SK-N-SH (cell line): ENCODE measurements around the gene AHSG. TPM values are rescaled to one million over a fixed set of nuclear protein-coding genes. Genes with fewer than 3 reads are reported as not detected.

Experiments
- CTCF ChIA-PET: fragments of 300-600, 350-600 bp; formaldehyde crosslinking; extraction: SDS; loops from one replicate; lab custom pipeline; 2021; lab: Yijun Ruan, JAX
- POLR2A ChIA-PET: fragments of 350-600 bp; sonication (Branson Sonifier 250); formaldehyde crosslinking; extraction: SDS; loops from one replicate; lab custom pipeline; 2020; ENCODE audit warnings: antibody characterized with exemption, inconsistent platforms; lab: Yijun Ruan, JAX
- DNase-seq: peaks from one replicate; pipeline ENCODE4 v3.0.0; 2012
- H2AFZ ChIP-seq: fragments of 200-600 bp; sonication (generic); 2 replicates; pipeline ENCODE4 v1.8.1; 2016; ENCODE audit warnings: antibody characterized with exemption, mild to moderate bottlenecking, low read depth
- H3F3A ChIP-seq: fragments of 200-600 bp; sonication (generic); replicated peaks from 2 replicates; pipeline ENCODE3; 2016; ENCODE audit warnings: antibody characterized with exemption, mild to moderate bottlenecking; ENCODE audit not compliant: insufficient read depth
- H3K27ac ChIP-seq, 2 experiments: fragments of 200-500 bp in 1 of 2; fragments of 200-600 bp in 1 of 2; sonication (Bioruptor generic) in 1 of 2; sonication (generic), shearing (Covaris generic) in 1 of 2; 2 replicates each; pipeline versions ENCODE4 v1.5.1 to v1.6.1; 2014 to 2016; ENCODE audit warnings: low read depth in 2 of 2, inconsistent platforms in 1 of 2, low read length in 1 of 2, mild to moderate bottlenecking in 1 of 2, mixed read lengths in 1 of 2
- H3K27me3 ChIP-seq: fragments of 200-600 bp; sonication (generic), shearing (Covaris generic); 2 replicates; pipeline ENCODE4 v1.6.1; 2016; ENCODE audit warnings: mixed run types; ENCODE audit not compliant: insufficient read depth
- H3K36me3 ChIP-seq, 2 experiments: fragments of 200-500 bp in 1 of 2; fragments of 200-600 bp in 1 of 2; sonication (Bioruptor generic) in 1 of 2; sonication (generic) in 1 of 2; replicated peaks in 1 of 2; 2 replicates each; pipeline versions ENCODE3 to v1.5.1; 2014 to 2016; ENCODE audit warnings: low read length in 1 of 2, mild to moderate bottlenecking in 1 of 2; ENCODE audit not compliant: insufficient read depth in 2 of 2, control insufficient read depth in 1 of 2
- H3K4me1 ChIP-seq, 2 experiments: fragments of 200-500 bp in 1 of 2; fragments of 200-600 bp in 1 of 2; sonication (Bioruptor generic) in 1 of 2; sonication (generic), shearing (Covaris generic) in 1 of 2; 2 replicates each; pipeline versions ENCODE4 v1.5.1 to v1.6.1; 2014 to 2016; ENCODE audit warnings: low read depth in 1 of 2, low read length in 1 of 2, mixed run types in 1 of 2; ENCODE audit not compliant: insufficient read depth in 2 of 2, control insufficient read depth in 1 of 2
- H3K4me2 ChIP-seq: fragments of 200-600 bp; sonication (generic), shearing (Covaris generic); 2 replicates; pipeline ENCODE4 v1.6.1; 2017; ENCODE audit warnings: mixed run types
- H3K4me3 ChIP-seq, 2 experiments: fragments of 200-500 bp in 1 of 2; fragments of 200-600 bp in 1 of 2; sonication (Bioruptor generic) in 1 of 2; sonication (generic), shearing (Covaris generic) in 1 of 2; 2 replicates each; pipeline versions ENCODE4 v1.5.1 to v1.8.1; 2014 to 2016; ENCODE audit warnings: low read depth in 2 of 2, inconsistent platforms in 1 of 2, low read length in 1 of 2, mild to moderate bottlenecking in 1 of 2, mixed read lengths in 1 of 2, moderate library complexity in 1 of 2
- H3K79me2 ChIP-seq: fragments of 200-600 bp; sonication (generic); 2 replicates; pipeline ENCODE4 v1.8.1; 2017; ENCODE audit warnings: mild to moderate bottlenecking; ENCODE audit not compliant: insufficient read depth
- H3K9ac ChIP-seq: fragments of 200-600 bp; sonication (generic); 2 replicates; pipeline ENCODE4 v1.6.1; 2017; ENCODE audit warnings: mixed run types
- H3K9me2 ChIP-seq: fragments of 200-600 bp; sonication (generic); 2 replicates; pipeline ENCODE4 v1.6.1; 2017; ENCODE audit warnings: mixed run types
- H3K9me3 ChIP-seq: fragments of 200-600 bp; sonication (generic); 2 replicates; pipeline ENCODE4 v1.6.1; 2017; ENCODE audit warnings: mixed run types, mild to moderate bottlenecking, moderate library complexity
- H4K20me1 ChIP-seq: fragments of 200-600 bp; sonication (generic); 2 replicates; pipeline ENCODE4 v1.6.1; 2017; ENCODE audit warnings: mild to moderate bottlenecking, mixed run types; ENCODE audit not compliant: insufficient read depth
- CHD2 ChIP-seq: fragments of 150-350 bp; IDR thresholded peaks from 2 replicates; pipeline ENCODE4 v1.6.1; 2018; ENCODE audit warnings: low read length; ENCODE audit not compliant: partially characterized antibody
- ELF1 ChIP-seq: IDR thresholded peaks from 2 replicates; pipeline ENCODE4 v1.4.0; 2012
- EZH2phosphoT487 ChIP-seq: fragments of 200-600 bp; sonication (generic); IDR thresholded peaks from 2 replicates; pipeline ENCODE4 v1.6.1; 2017; ENCODE audit warnings: low read depth, mixed run types, mild to moderate bottlenecking, antibody characterized with exemption, moderate library complexity, borderline replicate concordance
- FOXM1 ChIP-seq: IDR thresholded peaks from 2 replicates; pipeline ENCODE4 v1.4.0; 2012; ENCODE audit warnings: low read depth, mild to moderate bottlenecking
- MAX ChIP-seq: IDR thresholded peaks from 2 replicates; pipeline ENCODE4 v1.4.0; 2012; ENCODE audit warnings: low read depth
- POLR2AphosphoS5 ChIP-seq: IDR thresholded peaks from 2 replicates; pipeline ENCODE4 v1.6.1; 2012; ENCODE audit warnings: low read depth, low read length
- REST ChIP-seq: IDR thresholded peaks from 2 replicates; pipeline ENCODE4 v1.6.1; 2012; ENCODE audit warnings: mild to moderate bottlenecking, low read depth, low read length, moderate library complexity
- RFX5 ChIP-seq: IDR thresholded peaks from 2 replicates; pipeline ENCODE4 v1.6.1; 2012; ENCODE audit warnings: mild to moderate bottlenecking, improper control_type of control experiment, low read length
- SMC3 ChIP-seq: IDR thresholded peaks from 2 replicates; pipeline ENCODE4 v1.6.1; 2012; ENCODE audit warnings: low read depth, low read length, improper control_type of control experiment
- TAF1 ChIP-seq: IDR thresholded peaks from 2 replicates; pipeline ENCODE4 v1.6.1; 2012; ENCODE audit warnings: low read depth, mild to moderate bottlenecking, low read length, moderate library complexity, borderline replicate concordance
- USF2 ChIP-seq: fragments of 150-350 bp; IDR thresholded peaks from 2 replicates; pipeline ENCODE4 v1.6.1; 2017; ENCODE audit warnings: antibody characterized with exemption, low read length, low read depth, borderline replicate concordance
- YY1 ChIP-seq: IDR thresholded peaks from 2 replicates; pipeline ENCODE4 v1.4.0; 2012; ENCODE audit warnings: low read depth, mild to moderate bottlenecking
- WGBS: methylation state at CpG from one replicate; pipeline ENCODE4 v1.1.6; 2017; ENCODE audit warnings: low lambda C conversion rate; 5-methylcytosine and 5-hydroxymethylcytosine counted together
- polyA plus RNA-seq, 3 experiments: library from polyadenylated mRNA; depleted of rRNA; stranded (reverse); fragments of >200 nt; gene quantifications; 2 replicates each; pipeline ENCODE4 v1.2.3, GENCODE V29; 2012

The AHSG gene, protein sequence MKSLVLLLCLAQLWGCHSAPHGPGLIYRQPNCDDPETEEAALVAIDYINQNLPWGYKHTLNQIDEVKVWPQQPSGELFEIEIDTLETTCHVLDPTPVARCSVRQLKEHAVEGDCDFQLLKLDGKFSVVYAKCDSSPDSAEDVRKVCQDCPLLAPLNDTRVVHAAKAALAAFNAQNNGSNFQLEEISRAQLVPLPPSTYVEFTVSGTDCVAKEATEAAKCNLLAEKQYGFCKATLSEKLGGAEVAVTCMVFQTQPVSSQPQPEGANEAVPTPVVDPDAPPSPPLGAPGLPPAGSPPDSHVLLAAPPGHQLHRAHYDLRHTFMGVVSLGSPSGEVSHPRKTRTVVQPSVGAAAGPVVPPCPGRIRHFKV
- not detected in 2 replicates for polyA plus RNA-seq (2012; rRNA removed)
- polyA plus RNA-seq (2012; cell fraction: cytosol; rRNA removed), result not detected in 2 replicates
- polyA plus RNA-seq (2012; cell fraction: nucleus; rRNA removed), result not detected in 2 replicates

GRCh38 chr3:186612721-186613636 lies at the start of gene AHSG:
TSS of gene AHSG (plus strand) at chr3:186613060. CDS start at chr3:186613142, 82 bp downstream.
- no peak for TF ChIP-seq REST
- TF ChIP-seq TAF1, result no peak
- no peak for TF ChIP-seq RFX5
- no peak for TF ChIP-seq CHD2
- no peak for TF ChIP-seq EZH2phosphoT487
- no peak for TF ChIP-seq POLR2AphosphoS5
- TF ChIP-seq USF2, result no peak
- no peak for TF ChIP-seq YY1
- 40% methylated on average over 7 of the region's 7 CpGs for WGBS
- no peaks in the 10 kb centered on the region for H4K20me1 ChIP-seq
- H3K9me2 ChIP-seq, result no peaks in the 10 kb centered on the region
- H3K9me3 ChIP-seq, result no peaks in the 10 kb centered on the region
- H3F3A ChIP-seq, result no peaks in the 10 kb centered on the region
- DNase-seq, result no peak
- H3K4me2 ChIP-seq, result no peak within 1 kb of the TSS
- ChIA-PET CTCF (interaction anchor here (0.6 to 8.6 kb wide), 5 partner anchors 16 to 630 kb away, joined by 3 to 167 read pairs (median 52); no protein-coding TSS in a partner anchor), POLR2A (interaction anchor here (4.9 kb wide), 1 partner anchor 171 kb away, joined by 31 read pairs; the partner anchor contains the start of gene EIF4A2)
- H3K27me3 ChIP-seq, result peaks cover 13% of the 10 kb centered on the region; the same call in 1 of the 2 replicates
- H3K4me1 ChIP-seq, result peaks cover 0 to 7% of the 10 kb centered on the region in 2 experiments; a peak in 2 of 4 replicates
- H3K27ac ChIP-seq, result no peak within 1 kb of the TSS
- no peaks in the 10 kb centered on the region for H3K79me2 ChIP-seq
- no peak within 1 kb of the TSS for H3K9ac ChIP-seq
- no peaks in the 10 kb centered on the region for H3K36me3 ChIP-seq
- no peak within 1 kb of the TSS for H2AFZ ChIP-seq
- H3K4me3 ChIP-seq, result no peak within 1 kb of the TSS

- H2AFZ ChIP-seq, result no peak overlapping the region
- TF ChIP-seq ELF1 (no peak), RFX5 (no peak), USF2 (no peak), SMC3 (no peak), FOXM1 (no peak), MAX (no peak)
- TF ChIP-seq, all 33 proteins: peak for 0
- peaks cover 3% of the 10 kb centered on the region for H3F3A ChIP-seq
- H3K4me2 ChIP-seq, result no peak overlapping the region
- no peak for DNase-seq
- H3K9me3 ChIP-seq, result no peaks in the 10 kb centered on the region
- no peaks in the 10 kb centered on the region for H3K9me2 ChIP-seq
- H3K4me3 ChIP-seq, result no peak overlapping the region
- H3K27ac ChIP-seq, result no peak overlapping the region
- H3K9ac ChIP-seq, result no peak overlapping the region
- no peaks in the 10 kb centered on the region for H3K27me3 ChIP-seq
- peaks cover 8% of the 10 kb centered on the region in 2 experiments; a peak in 2 of 4 replicates for H3K4me1 ChIP-seq
- CTCF ChIA-PET, result interaction anchor here (0.8 kb wide), 1 partner anchor 24 kb away, joined by 5 read pairs; no protein-coding TSS in a partner anchor
- H3K79me2 ChIP-seq, result peaks cover 37% of the 10 kb centered on the region
- H3K36me3 ChIP-seq, result peaks cover 2 to 9% of the 10 kb centered on the region in 2 experiments
- POLR2A ChIA-PET, result no interaction called here
- H4K20me1 ChIP-seq, result no peaks in the 10 kb centered on the region
These were observed 48.3 kb upstream of the AHSG start for GRCh38 chr3:186564586-186564985.
